GM18951 (cell line): ENCODE measurements around the gene ATP8A2.

ENCODE experiments used
- POLR2A ChIP-seq: IDR thresholded peaks from 4 replicates; pipeline ENCODE4 v1.6.1; 2011; ENCODE audit warnings: mild to moderate bottlenecking; ENCODE audit not compliant: insufficient read length, insufficient read depth; ENCODE audit errors: extremely low read depth
- in situ Hi-C: fragments of 300-500 bp; cut with MboI; formaldehyde crosslinking; loops from one replicate; pipeline ENCODE4 v1.12.0; 2022; ENCODE audit warnings: low sequenced_read_pairs, mixed read lengths, inconsistent platforms; ENCODE audit not compliant: unreplicated experiment

Gene ATP8A2

GRCh38 chr13:25709088-25709487 is 337.3 kb downstream of the ATP8A2 start:
- in situ Hi-C loops: no loop called here
- TF ChIP-seq POLR2A: no peak

GRCh38 chr13:25715760-25716159 is 344.0 kb downstream of the ATP8A2 start:
- TF ChIP-seq POLR2A: no peak
- in situ Hi-C loops: no loop called here

- in situ Hi-C loops: no loop called here
- no peak for TF ChIP-seq POLR2A
Measured at GRCh38 chr13:25717666-25718197, 346.0 kb downstream of the ATP8A2 start.

GRCh38 chr13:25719666-25720065 is 347.9 kb downstream of the ATP8A2 start:
- no peak for TF ChIP-seq POLR2A
- in situ Hi-C loops: no loop called here

GRCh38 chr13:25722893-25723292 is 351.1 kb downstream of the ATP8A2 start:
- in situ Hi-C loops: no loop called here
- no peak for TF ChIP-seq POLR2A

GRCh38 chr13:25725104-25725503 is 353.3 kb downstream of the ATP8A2 start:
- TF ChIP-seq POLR2A: no peak
- in situ Hi-C loops: no loop called here

- TF ChIP-seq POLR2A: no peak
- in situ Hi-C loops: no loop called here
Measured at GRCh38 chr13:25727250-25727649, 355.5 kb downstream of the ATP8A2 start.

GRCh38 chr13:25727810-25728209 is 356.0 kb downstream of the ATP8A2 start:
- in situ Hi-C loops: no loop called here
- no peak for TF ChIP-seq POLR2A

- in situ Hi-C loops: no loop called here
- no peak for TF ChIP-seq POLR2A
Measured at GRCh38 chr13:25729201-25729600, 357.4 kb downstream of the ATP8A2 start.

GRCh38 chr13:25731037-25731436 is 359.3 kb downstream of the ATP8A2 start:
- in situ Hi-C loops: no loop called here
- TF ChIP-seq POLR2A: no peak

GRCh38 chr13:25731536-25731935 is 359.8 kb downstream of the ATP8A2 start:
- in situ Hi-C loops: no loop called here
- TF ChIP-seq POLR2A: no peak

- in situ Hi-C loops: no loop called here
- TF ChIP-seq POLR2A: no peak
Measured at GRCh38 chr13:25732111-25732865, 360.5 kb downstream of the ATP8A2 start.

- in situ Hi-C loops: no loop called here
- no peak for TF ChIP-seq POLR2A
Measured at GRCh38 chr13:25733001-25733491, 361.3 kb downstream of the ATP8A2 start.

GRCh38 chr13:25733696-25734435 is 362.1 kb downstream of the ATP8A2 start:
- in situ Hi-C loops: no loop called here
- TF ChIP-seq POLR2A: no peak
